Measurements from ENCODE around the gene ZNF205. TPM values are rescaled to one million over a fixed set of nuclear protein-coding genes. Genes with fewer than 3 reads are reported as not detected.

Gene ZNF205
- total and polyA plus RNA-seq, 2 of the 13 experiments (the other 11 are each of a cell fraction or from before 2014, with no cell fraction given): 5.8 to 10.2 TPM

DNA sequence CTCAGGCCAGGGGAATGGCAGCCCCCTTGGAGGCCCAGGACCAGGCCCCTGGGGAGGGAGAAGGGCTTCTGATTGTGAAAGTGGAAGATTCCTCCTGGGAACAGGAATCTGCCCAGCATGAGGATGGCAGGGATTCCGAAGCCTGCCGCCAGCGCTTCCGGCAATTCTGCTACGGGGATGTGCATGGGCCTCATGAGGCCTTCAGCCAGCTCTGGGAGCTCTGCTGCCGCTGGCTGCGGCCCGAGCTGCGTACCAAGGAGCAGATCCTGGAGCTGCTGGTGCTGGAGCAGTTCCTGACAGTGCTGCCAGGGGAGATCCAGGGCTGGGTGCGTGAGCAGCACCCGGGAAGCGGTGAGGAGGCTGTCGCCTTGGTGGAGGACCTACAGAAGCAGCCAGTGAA is 24.9 kb downstream of the ZNF205 start:
- Histone ChIP-seq H3K79me2 (ENCODE audit: insufficient read depth, low read length) (peaks cover 16% of the 10 kb centered on the region), H3K4me2 (ENCODE audit: low read depth, low read length) (no peak overlapping the region), H3K4me3 (replicated peaks in 1 of 3; ENCODE audit: insufficient read depth in 1 of 3, low read depth in 2 of 3, low read length in 3 of 3) (no peak overlapping the region), H3K9me3 (ENCODE audit: low read length) (no peaks in the 10 kb centered on the region), H4K20me1 (ENCODE audit: insufficient read depth, low read length) (peaks cover 2% of the 10 kb centered on the region; the same call in 1 of the 2 replicates), H3K4me1 (ENCODE audit: insufficient read depth, low read length) (peaks cover 16% of the 10 kb centered on the region), H3K36me3 (replicated peaks in 1 of 2; ENCODE audit: control insufficient read depth in 1 of 2, insufficient read depth in 2 of 2, low read length in 2 of 2) (no peaks in the 10 kb centered on the region), H2AFZ (ENCODE audit: low read length) (no peak overlapping the region), H3K9ac (ENCODE audit: insufficient read depth, low read depth, low read length) (no peak overlapping the region), H3K27me3 (ENCODE audit: control insufficient read depth in 1 of 2, insufficient read depth in 2 of 2, low read length in 2 of 2) (no peaks in the 10 kb centered on the region; a peak in 1 of 5 replicates), H3K27ac (ENCODE audit: extremely low read length, insufficient read depth, low read length) (no peak overlapping the region)
- TF ChIP-seq LCORL (IDR thresholded peaks at IDR 0.05) (no peak), LCORL (CRISPR knock-in tag; IDR thresholded peaks at IDR 0.05) (no peak), ZFP41 (CRISPR knock-in tag; IDR thresholded peaks at IDR 0.05; ENCODE audit: borderline replicate concordance) (no peak), ZNF839 (CRISPR knock-in tag; IDR thresholded peaks at IDR 0.05; ENCODE audit: borderline replicate concordance) (no peak), KAT8 (CRISPR knock-in tag; IDR thresholded peaks at IDR 0.05) (no peak), SMAD9 (CRISPR knock-in tag; IDR thresholded peaks at IDR 0.05) (no peak), SP2 (CRISPR knock-in tag; IDR thresholded peaks at IDR 0.05) (no peak), SALL2 (CRISPR knock-in tag; IDR thresholded peaks at IDR 0.05) (no peak), ZNF101 (CRISPR knock-in tag; IDR thresholded peaks at IDR 0.05; ENCODE audit: borderline replicate concordance, low read depth) (no peak), ZNF792 (CRISPR knock-in tag; IDR thresholded peaks at IDR 0.05) (no peak), ZSCAN31 (CRISPR knock-in tag; IDR thresholded peaks at IDR 0.05; ENCODE audit: low read depth) (no peak), JARID2 (CRISPR knock-in tag; IDR thresholded peaks at IDR 0.05; ENCODE audit: insufficient replicate concordance) (no peak), EEA1 (CRISPR knock-in tag; IDR thresholded peaks at IDR 0.05; ENCODE audit: borderline replicate concordance) (no peak), ZNF747 (CRISPR knock-in tag; IDR thresholded peaks at IDR 0.05; ENCODE audit: borderline replicate concordance) (no peak), ETV6 (CRISPR knock-in tag; conservative IDR thresholded peaks at IDR 0.05) (no peak)
- TF ChIP-seq, protein P1, sequence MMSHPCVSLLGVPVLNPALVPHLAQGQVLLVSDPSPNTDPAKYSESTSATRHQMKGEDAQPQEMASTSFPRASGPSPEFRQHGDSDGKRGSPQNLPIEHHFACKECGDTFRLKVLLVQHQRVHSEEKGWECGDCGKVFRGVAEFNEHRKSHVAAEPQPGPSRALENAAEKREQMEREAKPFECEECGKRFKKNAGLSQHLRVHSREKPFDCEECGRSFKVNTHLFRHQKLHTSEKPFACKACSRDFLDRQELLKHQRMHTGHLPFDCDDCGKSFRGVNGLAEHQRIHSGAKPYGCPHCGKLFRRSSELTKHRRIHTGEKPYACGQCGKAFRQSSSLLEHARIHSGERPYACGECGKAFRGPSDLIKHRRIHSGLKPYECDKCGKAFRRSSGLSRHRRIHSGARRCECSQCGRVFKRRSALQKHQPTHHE (CRISPR knock-in tag; IDR thresholded peaks at IDR 0.05; ENCODE audit: borderline replicate concordance): no peak
- TF ChIP-seq, protein P2, sequence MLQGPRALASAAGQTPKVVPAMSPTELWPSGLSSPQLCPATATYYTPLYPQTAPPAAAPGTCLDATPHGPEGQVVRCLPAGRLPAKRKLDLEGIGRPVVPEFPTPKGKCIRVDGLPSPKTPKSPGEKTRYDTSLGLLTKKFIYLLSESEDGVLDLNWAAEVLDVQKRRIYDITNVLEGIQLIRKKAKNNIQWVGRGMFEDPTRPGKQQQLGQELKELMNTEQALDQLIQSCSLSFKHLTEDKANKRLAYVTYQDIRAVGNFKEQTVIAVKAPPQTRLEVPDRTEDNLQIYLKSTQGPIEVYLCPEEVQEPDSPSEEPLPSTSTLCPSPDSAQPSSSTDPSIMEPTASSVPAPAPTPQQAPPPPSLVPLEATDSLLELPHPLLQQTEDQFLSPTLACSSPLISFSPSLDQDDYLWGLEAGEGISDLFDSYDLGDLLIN (CRISPR knock-in tag; IDR thresholded peaks at IDR 0.05; ENCODE audit: borderline replicate concordance): no peak
- TF ChIP-seq, protein P3, sequence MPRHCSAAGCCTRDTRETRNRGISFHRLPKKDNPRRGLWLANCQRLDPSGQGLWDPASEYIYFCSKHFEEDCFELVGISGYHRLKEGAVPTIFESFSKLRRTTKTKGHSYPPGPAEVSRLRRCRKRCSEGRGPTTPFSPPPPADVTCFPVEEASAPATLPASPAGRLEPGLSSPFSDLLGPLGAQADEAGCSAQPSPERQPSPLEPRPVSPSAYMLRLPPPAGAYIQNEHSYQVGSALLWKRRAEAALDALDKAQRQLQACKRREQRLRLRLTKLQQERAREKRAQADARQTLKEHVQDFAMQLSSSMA (CRISPR knock-in tag; IDR thresholded peaks at IDR 0.05): no peak
- intact Hi-C loops (cut with micrococcal nuclease; ENCODE audit: unreplicated experiment) (no loop called here), in situ Hi-C loops (cut with HindIII; ENCODE audit: extremely low pct_ligation_motif_present, low pct_unique_long_range_greater_than_20kb) (no loop called here)
- ChIA-PET POLR2A (no interaction called here), CTCF (ENCODE audit: low intra/inter-chr PET ratio, low total read pairs) (no interaction called here)
- ATAC-seq (no peak), FAIRE-seq (no peak), DNase-seq (ENCODE audit: low spot score) (no peak)
- no TSS peak for BruUV-seq (replicated peaks)
- 95% methylated on average over 3 of the region's 13 CpGs for WGBS (ENCODE audit: low lambda C conversion rate)

Data from HepG2 (cell line).